GM12874 (cell line): ENCODE measurements around the gene SEMA4C.

ENCODE experiments used
- TF ChIP-seq, protein P1 (sequence below): IDR thresholded peaks from 2 replicates; pipeline ENCODE4 v1.5.1; 2011; ENCODE audit warnings: low read depth, mild to moderate bottlenecking, control low read depth, low read length, moderate library complexity; ENCODE audit not compliant: insufficient read depth

Gene SEMA4C, protein sequence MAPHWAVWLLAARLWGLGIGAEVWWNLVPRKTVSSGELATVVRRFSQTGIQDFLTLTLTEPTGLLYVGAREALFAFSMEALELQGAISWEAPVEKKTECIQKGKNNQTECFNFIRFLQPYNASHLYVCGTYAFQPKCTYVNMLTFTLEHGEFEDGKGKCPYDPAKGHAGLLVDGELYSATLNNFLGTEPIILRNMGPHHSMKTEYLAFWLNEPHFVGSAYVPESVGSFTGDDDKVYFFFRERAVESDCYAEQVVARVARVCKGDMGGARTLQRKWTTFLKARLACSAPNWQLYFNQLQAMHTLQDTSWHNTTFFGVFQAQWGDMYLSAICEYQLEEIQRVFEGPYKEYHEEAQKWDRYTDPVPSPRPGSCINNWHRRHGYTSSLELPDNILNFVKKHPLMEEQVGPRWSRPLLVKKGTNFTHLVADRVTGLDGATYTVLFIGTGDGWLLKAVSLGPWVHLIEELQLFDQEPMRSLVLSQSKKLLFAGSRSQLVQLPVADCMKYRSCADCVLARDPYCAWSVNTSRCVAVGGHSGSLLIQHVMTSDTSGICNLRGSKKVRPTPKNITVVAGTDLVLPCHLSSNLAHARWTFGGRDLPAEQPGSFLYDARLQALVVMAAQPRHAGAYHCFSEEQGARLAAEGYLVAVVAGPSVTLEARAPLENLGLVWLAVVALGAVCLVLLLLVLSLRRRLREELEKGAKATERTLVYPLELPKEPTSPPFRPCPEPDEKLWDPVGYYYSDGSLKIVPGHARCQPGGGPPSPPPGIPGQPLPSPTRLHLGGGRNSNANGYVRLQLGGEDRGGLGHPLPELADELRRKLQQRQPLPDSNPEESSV

DNA sequence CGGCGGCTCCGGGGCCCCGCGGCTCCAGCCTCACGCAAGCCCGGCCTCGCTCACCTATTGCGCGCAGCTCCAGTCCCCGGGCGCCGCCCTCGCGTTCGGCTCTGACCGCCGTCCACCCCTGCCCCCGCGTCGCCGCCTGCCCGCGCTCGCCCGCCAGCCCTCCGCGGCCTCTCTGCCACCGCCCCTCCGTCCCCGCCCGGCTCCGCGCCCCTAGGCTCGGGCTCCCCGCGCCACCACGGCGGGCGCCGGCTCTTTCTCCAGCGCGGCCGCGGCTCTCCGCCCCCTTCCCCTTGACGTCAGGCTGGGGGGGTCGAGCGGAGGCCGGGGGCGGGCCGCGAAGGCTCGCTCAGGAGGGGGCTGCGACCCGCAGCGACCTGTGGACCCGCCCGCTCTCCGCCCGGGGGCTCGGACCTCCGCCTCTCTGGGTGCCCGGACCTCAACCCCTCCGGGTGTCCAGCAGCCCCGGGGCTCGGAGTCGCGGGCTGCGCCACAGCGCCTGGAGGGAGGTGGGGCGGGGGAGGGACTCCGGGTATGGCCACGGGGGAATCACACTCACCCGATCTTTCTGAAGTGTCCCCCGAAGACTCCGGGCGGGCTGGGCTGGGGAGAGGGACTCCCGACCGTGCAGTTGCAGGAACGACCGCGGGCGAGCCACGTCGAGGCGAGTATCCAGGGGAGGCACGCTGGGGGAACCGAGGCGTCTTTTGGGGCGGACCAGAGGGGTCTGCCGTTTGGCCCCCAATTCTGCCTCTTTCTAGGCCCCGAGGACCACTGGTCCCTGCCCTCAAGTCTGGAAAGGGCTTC lies at the start of gene SEMA4C:
SEMA4C (minus strand) TSS at position 259 of the 804 bp plus-strand sequence. CDS start 2,194 bp downstream, outside the sequence.
- TF ChIP-seq, protein P1, sequence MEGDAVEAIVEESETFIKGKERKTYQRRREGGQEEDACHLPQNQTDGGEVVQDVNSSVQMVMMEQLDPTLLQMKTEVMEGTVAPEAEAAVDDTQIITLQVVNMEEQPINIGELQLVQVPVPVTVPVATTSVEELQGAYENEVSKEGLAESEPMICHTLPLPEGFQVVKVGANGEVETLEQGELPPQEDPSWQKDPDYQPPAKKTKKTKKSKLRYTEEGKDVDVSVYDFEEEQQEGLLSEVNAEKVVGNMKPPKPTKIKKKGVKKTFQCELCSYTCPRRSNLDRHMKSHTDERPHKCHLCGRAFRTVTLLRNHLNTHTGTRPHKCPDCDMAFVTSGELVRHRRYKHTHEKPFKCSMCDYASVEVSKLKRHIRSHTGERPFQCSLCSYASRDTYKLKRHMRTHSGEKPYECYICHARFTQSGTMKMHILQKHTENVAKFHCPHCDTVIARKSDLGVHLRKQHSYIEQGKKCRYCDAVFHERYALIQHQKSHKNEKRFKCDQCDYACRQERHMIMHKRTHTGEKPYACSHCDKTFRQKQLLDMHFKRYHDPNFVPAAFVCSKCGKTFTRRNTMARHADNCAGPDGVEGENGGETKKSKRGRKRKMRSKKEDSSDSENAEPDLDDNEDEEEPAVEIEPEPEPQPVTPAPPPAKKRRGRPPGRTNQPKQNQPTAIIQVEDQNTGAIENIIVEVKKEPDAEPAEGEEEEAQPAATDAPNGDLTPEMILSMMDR, result no peak

DNA sequence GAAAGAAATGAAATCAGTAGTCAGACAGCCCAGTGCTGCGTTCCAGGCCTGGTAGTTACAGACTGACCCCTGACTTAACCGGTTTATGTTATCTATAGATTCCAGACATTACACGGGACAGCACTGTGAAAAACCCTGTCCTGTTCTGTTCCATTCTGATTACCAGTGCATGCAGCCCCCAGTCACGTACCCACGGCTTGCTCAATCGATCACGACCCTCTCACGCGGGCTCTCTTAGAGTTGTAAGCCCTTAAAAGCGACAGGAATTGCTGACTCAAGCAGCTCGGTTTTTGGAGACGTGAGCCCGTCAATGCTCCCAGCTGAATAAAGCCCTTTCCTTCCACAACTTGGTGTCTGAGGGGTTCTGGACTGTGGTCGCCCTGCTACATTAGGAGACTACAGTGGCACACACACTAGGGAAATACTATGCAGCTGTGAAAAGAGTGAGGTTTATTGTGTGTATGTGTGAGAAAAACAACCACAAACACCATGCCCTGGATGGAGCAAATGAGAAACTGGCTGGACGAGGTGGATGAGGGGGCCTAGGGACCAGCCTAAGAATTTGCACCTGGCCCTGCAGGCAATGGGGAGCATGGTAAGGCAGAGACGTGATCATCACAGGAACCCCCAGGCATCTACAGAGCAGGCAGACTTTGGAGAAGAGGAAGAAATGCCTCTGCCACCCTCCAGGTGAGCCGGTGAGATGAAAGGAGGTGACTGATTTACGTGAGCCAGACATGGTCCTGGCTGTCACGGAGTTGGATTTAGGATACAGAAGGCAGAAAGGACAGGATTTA lies 49.1 kb upstream of the SEMA4C start:
- TF ChIP-seq, protein P1, result no peak

DNA sequence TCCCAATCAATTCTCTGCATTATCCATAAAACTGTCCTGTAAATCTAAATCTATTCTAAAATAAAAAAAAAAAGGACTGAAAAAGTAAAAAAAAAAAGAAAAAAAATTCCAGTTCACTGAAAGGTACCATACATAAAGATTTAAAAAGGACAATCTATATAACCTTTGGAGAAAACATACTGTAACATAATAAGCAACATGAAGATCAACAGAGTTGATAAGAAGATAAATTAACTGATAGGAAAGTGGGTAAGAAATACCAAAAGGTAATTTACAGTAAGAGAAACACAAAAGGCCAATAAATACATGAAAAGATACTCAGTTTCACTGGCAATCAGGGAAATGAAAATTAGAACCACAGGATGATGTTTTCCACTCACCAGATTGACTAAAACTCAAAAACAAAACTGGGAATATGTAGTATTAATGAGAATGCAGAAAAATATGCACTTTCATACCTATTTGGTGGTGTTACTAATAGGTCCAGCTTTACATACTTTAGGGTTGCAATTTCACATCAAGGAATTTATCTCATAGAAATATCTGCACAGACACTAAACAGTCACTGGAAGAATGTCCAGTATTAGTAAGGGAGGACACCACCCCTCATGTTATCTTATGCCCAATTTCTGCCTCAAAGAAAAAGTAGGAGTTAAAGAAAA lies 48.3 kb upstream of the SEMA4C start:
- TF ChIP-seq, protein P1, result no peak

DNA sequence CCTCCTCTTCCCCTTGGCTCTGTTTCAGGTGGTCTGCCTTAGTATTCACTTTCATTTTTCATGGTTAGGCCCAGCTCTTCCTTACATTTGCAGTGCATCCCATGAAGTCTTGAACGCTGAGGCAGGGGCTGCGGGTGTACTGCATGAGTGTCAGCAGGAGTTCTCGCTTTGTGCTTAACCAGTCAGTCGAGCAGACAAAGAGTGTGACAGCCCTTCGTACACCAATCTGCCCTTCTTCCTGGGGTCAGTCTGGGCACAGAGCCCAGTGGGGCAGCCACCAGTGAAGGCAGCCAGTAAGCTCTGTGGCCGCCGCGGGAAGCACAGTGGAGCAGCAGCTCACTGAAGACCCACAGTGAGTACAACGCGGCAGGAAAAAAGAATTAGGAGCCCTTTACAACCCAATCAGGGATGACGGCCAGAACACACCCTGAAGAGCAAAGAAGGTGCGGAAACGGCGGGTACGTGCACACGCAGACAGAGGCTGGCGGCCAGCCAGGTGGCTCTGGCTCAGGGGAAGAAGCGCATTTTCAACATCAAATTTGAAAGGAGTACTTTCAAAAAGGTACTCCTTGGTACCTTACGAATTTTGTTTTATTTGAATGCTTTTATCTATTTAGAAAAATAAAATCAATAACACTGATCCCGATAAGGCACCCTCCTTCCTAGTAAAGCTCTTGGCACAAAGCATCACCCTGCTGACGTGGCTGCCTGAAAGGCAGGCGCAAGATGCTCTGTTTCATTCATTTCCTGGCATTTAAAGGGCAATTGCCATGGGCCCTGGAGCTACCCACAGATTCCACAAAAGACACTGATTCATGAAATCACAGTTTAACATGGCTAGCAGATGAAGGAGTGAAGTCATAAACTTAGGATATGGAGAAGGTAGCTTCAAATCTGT lies 47.0 kb upstream of the SEMA4C start:
- TF ChIP-seq, protein P1, result no peak

DNA sequence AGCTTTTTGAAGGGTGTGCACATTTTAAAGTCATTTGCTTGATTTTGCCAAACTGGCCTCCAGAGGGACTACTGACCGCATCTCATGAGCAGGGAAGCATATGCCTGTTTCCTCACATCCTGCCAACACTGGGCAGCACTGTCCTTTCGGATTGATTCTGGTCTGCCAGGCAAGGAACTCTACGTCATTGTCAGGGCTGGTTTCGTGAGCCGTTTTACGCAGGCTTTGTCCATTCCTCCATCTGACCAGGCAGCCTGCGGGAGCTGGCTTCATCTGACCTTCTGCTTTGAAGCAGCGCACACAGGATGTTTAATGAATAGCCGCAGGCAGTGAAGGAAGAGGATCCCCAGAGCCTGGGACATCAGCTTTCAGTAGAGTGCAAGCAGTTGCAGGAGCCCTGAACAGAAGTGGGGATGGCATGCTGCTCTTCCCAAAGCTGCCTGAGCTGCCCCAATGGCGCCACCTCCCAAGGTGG lies 46.3 kb upstream of the SEMA4C start:
- TF ChIP-seq, protein P1, result no peak

DNA sequence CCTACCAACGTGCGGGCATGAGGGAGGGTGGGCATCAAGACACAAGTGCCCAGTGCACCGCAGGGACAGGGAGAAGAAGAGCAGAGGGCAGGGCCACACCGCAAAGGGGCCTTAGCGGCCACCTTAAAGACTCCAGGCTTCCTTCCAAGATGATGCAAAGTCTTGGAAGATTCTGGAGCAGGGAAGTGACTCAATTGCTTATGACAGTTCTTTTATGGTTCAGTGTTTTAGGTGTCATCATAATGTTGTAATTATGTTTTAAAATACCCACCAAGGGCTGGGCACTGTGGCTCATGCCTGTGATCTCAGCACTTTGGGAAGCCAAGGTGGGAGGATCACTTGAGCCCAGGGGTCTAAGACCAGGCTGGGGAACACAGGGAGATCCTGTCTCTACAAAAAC lies 44.5 kb upstream of the SEMA4C start:
- TF ChIP-seq, protein P1, result no peak
